Activated effector memory CD4-positive, alpha-beta T cell treated with Interleukin-2 at 50 U/mL for 16 hours (primary cell): ENCODE measurements around the gene CELF4.

Source experiments
- DNase-seq: peaks from one replicate; pipeline ENCODE4 v3.0.0-alpha.2; 2020

Gene CELF4

DNA sequence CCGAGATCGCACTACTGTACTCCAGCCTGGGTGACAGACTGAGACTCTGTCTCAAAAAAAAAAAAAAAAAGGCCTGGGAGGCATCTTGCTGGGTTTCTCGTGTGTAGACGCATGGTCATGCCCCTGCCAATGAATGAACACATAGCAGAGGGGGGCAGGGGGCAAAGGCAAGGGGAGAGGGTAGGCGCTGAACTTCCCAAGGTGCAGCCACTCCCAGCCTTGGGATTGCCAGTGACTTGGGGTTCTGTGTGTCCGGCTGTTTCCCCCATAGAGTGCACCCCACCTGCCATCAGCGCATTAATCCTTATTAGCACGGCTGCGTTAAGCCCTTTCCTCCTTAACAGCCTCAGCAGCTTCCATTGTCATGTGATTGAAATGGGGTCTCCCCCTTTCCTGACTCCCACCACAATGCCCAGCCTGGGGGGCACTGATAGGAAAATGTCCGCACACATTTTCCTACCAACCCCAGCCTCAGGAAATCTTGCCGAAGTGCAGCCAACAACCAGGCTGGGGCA is 225.8 kb downstream of the CELF4 start:
- DNase-seq: no peak

DNA sequence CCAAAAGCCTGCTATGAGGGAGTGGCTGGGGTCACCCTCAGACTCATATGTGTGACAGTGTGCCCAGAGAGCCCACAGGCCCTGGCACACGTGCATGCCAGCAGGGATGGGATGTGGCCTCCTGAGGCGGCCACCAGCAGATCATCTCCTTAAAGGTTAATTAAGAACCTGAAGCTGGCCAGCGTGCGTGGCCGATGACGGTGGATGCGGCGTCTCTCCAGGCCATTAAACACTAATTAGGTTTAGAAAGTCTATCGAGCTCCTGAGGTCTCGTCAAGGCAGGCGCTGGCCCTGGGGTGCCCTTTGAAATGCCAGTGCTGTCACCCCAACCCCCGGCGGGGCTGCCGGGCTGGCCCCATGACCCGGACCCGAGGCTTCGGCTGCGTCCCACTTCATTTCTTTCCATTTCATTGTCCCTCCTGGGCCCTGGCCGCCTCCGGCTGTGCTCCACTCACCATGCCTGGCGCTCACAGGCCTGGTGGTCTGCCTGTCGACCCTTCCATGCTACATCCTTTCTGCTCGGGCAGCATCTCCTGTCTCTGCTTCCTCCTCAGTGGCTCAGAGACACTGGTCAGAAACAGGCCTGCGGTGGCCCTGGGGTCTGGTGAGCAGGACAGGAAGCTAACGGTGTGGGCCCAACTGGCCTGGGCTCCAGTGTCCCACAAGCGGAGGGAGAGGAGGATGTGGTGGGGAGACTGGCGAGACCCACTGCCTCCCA is 228.9 kb downstream of the CELF4 start:
- DNase-seq: no peak

DNA sequence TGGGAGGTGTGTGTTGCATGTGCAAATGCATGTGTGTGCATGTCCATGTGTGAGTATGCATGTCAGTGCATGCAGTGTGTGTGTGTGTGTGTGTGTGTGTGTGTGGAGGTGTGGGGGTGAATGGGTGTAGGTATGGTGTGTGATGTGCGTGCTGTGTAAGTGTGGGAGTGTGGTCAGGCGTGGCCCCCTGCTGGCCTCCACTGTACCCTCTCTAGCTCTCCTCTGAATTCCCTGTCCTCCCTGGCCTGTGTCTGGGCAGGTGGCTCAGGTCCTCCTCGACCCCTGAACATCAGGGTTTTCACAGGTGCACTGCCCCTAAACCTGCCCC is 230.2 kb downstream of the CELF4 start:
- DNase-seq: no peak

DNA sequence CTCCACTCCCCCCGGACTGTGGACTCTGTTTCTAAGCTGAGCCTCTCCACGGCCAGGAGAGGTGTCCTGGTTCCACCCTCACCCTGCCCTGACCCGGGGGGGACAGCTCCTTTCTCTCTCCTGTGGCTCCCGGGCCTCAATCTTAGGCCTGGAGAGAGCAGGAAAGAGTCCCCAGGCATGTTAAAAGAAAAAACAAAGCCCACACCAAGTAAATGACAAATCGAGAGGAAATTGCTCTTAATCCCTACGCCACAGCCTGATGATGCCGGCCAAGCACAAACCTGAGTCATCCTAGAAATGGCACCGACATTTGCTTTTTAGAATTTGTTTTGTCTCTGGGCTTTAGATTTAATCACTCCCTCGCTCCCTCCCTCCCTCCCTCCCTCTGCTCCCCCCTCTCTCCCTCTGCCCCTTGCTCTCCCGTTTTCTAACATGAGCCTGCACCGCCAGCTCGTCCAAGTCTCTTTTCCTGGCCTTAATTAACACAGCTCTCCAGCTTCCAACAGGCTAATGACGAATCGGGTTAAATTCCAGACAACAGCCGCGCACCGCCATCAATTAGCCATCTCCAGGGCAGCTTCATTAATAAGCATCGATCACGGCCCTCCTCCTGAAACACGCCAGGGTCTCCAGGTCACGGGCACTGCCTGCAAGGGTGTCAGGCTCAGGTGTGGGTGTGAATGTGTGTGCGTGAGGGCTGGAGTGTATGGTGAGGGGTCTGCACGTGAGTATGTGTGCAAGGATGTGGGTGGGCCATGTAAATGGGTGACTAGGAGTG is 230.8 kb downstream of the CELF4 start:
- no peak for DNase-seq

DNA sequence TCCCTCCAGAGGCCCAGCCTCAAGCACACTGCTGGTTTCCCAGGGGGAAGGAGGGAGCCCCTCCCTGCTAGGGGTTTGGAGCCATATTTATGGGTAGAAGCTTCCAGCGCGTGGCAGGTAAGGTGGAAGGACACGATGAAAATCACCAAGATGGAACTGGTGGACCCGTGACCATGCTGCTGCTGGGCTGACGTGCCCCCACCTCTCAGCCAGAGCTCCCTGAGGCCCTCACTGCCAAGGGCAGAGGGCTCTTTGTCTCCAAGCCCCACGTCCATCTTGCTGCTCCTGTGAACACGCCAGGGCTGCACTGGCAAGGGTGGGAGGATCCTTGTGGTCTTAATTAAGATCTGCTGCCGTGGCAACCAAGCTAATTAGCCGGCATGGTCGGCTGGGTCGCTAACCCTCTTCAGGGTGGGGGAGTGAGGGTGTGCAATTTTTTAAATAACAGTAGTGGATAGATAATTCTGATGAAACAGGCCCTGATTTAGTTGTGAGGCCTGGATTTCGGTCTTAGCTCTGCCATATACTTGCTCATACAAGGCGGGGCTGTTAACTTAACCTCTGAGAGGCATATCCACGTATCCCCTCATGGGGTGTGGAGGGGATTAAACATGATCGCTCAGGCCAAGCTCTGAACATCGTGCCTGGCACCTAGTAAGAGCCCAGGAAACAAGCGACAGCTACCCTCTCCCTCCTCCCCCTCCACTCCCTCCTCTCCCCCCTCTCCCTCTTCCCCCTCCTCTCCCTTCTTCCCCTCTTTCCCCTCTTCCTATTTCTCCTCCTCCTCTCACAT is 232.8 kb downstream of the CELF4 start:
- DNase-seq: no peak

DNA sequence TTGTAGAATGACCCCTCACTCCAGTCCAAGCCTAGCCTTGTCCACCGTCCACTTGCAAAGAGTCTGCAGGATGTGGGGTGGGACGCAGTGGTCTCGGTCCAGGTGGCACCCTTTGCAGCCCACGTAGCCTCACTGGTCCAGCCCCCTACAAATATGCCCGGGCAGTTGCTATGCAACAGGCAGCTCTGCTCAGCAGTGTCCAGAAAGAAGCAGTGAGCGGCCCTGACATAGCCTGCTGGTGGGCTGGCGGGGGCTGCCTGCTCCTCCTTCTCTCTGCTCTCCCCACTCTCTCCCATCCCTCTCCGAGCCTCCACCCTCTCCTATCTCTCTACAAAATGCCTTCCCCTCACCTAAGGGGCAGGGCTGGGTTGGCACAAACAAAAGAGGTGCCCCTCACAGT is 233.4 kb downstream of the CELF4 start:
- no peak for DNase-seq

DNA sequence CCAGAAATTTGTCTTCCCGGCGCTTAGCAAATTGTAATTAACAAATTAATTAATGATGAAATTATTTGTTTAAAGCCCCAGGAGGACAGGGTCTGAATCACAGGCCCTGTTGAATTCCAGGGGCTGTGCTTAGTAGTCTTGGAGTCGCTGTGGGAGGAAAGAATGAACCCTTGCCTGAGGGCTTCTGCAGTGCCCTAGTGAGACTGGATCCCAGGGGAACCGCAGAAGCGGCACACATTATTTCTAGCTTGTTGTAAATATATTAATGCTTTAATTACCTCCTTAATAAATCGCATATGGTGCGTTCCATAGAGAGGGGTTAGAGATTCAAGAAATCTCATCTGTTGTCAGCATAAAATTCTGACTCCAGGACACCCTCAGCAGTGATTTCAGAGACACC is 235.4 kb downstream of the CELF4 start:
- no peak for DNase-seq

DNA sequence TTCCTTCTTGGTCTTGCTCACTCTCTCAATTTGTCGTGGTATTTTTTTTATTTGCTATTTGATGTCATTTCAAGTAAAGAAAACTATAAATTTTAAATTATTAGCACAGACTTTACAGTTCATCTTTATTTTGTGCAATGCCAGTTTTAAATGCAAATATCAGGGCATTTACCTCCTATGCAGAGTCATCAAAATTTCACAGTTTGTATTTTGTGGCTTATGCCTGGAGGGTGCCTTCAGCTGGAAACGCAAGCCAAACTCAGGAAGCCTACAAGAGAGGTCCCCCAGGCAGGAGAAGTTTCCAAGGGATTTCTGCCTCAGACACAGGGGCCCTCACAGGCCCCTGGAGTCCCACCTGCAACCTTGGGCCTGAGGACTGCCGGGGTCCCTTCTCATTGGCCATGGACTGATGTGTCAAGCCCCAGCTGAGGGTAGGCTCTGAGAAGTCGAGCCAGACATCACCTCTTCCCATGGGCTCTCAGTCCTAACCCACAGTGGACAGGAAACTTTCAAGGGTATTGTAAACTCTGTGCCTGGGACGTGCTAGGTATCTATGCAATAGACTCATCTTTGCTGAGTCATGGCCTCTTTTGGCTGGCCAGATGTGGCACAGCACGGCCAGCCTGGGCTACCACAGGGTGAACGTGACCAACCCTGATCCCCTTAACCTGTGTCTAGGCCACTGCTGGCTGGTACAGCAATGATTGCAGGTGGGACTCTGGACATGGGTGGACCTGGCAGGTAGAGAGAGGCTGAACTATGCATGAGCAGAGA is 236.5 kb downstream of the CELF4 start:
- DNase-seq: no peak

DNA sequence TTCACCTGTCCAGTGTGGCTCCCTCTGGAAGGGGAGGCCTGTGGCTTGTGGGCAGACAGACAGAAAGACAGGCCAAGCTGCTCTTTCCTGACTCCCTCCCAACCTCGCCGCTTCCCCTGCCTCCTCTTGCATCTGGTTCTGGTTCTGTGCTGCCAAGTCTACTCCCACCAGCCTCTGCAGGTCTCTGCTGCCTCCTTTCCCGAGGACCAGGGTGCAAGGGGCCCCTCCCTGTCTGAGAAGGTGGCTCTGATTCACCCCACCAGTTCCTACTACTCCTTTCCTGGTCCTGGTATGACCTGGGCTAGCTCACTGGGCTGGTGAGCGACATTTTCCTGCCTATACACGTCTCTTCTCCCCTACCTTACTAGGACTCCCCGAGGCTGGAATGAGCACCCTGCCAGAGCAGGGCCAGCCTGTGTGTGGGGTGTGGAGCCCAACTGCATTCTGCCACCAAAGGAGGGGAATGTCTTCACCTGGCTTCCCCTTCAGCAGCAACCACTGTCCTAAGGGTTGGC is 238.5 kb downstream of the CELF4 start:
- DNase-seq: no peak

DNA sequence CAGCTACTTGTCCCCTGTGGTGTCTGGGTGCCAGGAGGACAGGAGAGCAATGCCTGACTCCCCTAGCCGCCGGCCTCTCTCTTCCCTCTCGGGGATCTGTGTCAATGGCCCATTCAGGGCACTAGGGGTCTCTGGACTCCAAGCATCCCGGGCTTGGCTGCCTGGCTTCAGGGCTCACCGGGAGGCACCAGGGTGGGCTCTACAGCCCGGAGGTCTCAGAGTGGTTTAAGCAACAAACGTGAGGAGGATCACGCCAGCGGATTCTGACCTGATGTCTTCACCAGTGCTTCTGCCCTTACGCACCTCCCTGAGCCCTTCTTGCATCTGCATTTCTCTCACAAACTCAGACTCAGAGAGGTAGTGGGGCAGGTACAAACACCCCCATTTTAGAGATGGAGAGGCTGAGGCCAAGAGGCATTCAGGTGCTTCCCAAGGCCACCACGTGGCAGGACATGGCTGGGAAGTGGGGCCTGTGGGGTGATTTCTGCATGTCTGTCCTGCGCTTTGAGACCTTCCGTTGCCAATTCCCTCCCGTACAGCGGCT is 243.0 kb downstream of the CELF4 start:
- no peak for DNase-seq

DNA sequence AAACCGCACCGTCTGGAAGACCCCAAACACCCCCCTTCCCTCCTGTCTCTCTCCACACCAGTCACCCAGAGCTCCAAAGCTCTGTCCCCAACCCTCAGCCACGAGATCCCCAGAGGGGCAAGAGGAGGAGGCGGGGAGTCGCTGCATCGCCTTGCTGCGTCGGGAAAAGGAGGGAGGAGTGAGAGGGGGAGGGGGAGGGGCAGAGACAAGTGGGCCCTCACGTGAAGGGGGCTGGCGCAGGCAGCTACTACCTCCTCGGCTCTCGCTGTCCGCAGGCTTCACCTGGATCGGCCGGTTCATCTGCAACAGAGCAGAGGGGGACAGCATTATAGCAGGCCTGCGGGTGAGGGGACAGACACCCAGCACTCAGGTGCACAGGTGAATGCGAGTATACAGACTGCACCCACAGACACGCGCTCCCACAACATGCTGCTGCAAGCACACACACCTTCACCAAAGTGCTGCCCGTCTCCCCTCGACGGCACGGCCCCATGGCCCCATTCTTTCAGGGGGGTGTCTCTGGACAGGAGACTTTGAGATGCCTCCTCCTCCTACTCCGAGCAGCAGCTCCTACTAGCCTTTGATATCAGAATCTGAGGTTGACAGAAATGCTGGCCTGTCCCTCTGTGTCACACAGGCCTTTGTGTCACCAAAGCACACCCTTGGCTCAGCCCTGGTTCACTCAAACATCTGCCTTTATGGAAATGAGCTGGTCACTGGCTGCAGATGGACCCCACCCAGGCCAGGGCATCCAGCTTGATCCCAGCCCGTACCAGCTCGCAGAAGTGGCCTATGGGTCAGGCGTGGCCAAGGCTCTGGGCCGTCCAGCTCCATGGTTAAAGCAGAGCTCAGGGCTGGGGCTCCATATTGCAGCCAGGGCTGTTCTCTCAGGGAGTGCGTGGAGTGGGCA is 243.8 kb downstream of the CELF4 start:
- DNase-seq: no peak

DNA sequence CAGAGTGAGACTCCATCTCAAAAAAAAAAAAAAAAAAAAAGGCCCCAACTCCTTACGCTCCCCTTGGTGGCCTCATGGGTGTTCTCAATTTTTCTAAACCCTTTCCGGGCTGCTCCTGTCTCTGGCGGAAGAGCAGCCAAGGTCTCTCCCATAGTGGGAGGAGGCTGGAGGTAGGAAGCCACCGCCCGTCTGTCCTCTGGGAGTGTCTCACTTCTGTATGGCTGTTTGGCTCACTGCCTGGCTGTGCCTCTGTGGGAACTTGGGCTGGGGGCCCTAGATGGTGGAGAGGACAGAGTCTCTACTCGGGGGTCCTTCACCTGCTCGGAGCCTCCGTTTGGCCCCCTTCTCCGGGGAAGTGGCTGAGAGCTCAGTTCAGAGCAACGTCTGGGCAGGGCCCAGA is 245.3 kb downstream of the CELF4 start:
- no peak for DNase-seq

DNA sequence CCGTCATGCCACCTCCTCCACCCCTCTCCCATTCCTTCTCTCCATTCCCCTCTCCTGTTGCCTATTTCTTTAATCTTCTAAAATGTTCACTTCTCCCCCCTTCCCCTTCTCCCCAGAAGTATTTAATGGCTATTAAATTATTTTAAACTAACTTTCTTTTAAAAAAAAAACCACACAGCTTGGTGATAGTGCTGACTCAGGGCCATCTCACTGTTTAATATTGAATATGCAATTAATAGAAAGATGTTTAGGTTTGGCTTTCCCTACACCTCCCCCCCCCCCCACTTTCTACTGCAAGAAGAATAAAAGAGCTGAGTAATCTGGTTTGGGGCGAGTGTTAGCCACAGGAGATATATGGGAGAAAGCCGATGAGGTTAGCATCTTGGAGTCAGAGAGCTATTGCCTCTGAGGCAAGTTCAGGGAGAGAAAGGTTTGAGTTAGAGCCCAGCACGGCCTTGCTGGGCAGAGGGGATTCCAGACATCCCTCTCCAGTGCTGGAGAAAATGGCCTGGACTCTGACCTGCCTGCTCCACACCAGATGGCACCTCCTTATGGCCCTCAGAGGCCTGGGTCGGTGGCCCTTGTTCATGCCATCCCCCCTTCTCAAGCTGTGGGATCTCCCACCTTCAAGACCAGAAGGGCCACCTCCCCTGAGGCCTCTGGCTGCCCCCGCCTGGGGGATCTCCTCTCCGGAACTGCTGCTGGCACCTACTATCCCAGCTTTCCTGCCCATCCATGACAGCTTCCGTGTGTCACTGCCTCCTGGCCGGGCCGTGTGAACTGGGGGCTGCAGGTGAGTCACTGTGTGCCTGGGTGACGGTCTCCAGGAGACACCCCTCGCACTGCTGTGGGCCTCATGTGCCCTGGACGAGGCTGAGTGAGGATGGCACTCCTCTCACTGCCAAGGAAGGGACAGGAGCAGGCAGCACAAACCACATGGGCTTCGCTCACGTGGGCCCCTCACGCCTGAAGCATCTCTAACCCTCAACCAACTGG is 246.9 kb downstream of the CELF4 start:
- no peak for DNase-seq

DNA sequence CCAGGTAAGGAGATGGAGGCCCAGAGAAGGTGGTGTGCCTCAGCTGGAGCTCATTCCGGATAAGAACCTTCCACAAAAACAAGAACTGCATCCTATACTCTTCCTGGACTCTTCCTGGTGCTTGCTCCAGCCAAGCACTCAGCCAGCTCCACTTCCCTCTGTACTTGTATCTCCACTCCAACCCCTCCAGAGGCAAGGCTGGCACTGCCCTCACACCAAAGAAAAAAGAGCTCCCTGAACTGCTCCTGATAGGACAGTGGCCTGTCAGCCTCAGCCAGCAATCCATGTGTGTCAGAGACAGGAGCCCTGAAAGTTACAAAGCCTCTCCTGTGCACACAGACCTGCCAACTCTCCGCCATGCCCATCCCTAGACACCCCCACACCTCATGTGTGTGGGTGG is 248.1 kb downstream of the CELF4 start:
- DNase-seq: no peak

DNA sequence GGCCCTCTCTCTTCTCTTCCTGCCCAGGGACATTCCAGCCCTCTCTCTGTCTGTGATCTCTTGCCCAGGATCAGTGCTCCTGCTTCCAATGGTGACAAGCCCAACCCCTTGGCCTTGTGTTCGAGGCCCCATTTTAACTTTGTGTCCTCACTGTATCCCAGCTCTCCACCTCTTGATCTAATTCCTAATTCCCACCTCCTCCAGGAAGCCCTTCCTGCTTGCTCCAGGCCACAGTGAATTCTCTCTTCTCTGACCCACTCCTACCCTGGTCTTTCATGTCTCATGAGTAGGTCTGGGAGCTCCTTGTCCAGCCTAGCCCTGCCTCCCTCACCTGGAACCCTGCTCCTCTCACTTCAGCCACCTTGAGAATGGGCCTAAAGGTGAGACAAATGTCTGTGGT is 249.1 kb downstream of the CELF4 start:
- no peak for DNase-seq

DNA sequence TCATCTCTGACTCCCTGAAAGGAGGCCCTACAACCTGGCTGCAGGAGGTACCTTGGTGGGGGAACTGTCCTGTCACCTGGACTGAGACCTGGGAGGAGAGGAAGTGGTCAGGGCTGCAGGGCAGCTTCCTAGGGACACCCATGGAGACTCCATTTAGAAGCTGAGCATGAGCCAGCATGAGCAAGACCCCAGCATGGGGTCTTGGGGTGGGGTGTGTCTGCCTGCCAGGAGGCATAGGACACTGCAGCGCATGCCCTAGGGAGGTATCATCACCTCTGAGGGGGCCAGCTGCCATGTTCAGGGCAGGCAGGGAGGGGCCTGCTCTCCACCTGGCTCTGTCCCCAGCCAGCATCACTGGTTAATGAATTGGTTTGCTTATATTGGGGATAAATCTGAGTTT is 249.7 kb downstream of the CELF4 start:
- DNase-seq: no peak

DNA sequence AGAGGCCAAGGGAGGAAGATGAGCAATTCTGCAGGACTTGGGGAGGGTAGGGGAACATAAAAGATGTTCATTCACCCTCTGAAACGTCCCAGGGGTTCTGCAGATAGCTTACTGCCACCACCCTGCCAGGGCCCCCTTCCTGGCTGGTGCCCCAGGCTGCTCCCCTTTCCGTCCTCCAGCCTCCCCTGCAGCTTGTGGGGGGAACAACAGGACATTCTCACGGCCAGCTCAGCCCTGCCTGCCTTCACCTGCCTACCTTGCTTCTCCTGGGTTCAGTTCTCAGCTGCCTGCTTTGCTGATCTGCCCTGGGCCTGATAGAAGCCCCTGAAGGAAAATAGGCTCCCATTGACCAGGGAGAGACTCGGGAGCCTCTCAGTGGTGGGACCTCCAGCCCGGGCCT is 251.1 kb downstream of the CELF4 start:
- no peak for DNase-seq

DNA sequence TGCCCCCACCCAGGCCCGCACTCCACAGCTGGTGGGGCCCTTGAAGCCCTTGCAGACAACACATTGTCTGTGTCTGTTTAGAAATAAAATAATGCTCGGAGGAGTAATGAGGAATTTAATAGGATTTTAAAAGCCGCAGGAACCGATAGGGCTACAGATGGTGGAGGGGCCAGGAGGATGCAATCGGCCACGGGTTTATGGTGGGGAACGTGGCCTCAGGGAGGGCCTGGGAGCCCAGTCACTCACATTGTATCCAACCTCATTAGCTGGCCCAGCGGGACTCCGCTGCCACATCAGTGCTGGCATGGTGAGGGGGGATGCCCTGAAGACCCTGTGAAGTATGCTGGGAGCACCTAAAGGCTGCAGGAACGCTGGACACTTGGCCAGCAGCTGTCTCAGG is 252.0 kb downstream of the CELF4 start:
- no peak for DNase-seq

DNA sequence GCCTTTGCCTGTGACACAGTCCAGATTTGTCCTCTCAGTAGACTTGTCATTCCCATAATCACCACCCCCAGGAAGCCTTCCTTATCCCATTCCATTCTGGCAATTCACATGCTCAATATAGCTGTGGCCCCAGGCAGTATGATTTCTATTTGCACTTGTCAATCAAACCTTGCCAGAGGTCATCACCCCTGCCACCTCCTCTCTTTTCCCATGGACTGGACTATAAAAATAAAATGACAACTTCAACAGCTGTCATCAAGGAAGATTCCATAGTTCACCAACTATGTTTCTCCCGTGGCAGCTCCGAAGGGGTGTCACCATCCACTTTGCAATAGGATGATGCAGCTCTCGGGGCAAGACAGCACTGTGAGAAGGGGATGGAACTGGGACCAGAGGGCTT is 255.7 kb downstream of the CELF4 start:
- DNase-seq: no peak

DNA sequence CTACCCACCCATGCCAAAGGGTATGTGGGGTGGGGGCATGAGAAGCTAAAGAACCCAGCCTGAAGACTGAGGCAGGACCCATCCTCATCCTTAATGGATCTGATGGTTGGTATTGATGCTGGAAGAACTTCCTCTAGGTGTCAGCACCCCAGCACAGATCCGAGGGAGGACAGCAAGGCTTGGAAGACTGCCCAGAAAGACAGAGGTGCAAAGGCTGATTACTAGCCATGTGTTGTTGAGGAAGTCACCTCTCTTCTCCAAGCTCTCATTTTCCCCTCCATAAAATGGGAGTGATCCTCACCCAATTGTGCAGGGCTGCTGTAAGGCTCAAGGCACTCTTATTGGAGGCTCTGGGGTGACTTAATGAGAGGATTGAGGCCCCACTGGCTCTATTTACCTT is 256.5 kb downstream of the CELF4 start:
- no peak for DNase-seq
